ENCODE results near the gene SPAG8. TPM values are rescaled to one million over a fixed set of nuclear protein-coding genes. Genes with fewer than 3 reads are reported as not detected.

Gene SPAG8
- total RNA-seq, 1 experiment from 2014 or later, result 0.50 TPM

GRCh38 chr9:35792826-35793225 is 19.2 kb downstream of the SPAG8 start:
- H3T11ph ChIP-seq (ENCODE audit: low read length), result no peak overlapping the region
- no peak for TF ChIP-seq CTCF (conservative IDR thresholded peaks at IDR 0.05)
- no peak for DNase-seq
- no peak overlapping the region for H3K23ac ChIP-seq (ENCODE audit: insufficient read length, low read depth, low read length)
- WGBS (ENCODE audit: extremely low coverage, insufficient read length, low lambda C conversion rate), result no CpG with 5 or more reads among the region's 14 CpGs
- no peak overlapping the region for H2AK5ac ChIP-seq (ENCODE audit: insufficient read length, low read length)
- no peak overlapping the region for H3K9ac ChIP-seq (ENCODE audit: extremely low read depth, insufficient read length, low read length)
- Mint-ChIP-seq H3K27me3 (ENCODE audit: low read depth) (peaks cover 4% of the 10 kb centered on the region), H3K9me3 (no peaks in the 10 kb centered on the region), H3K36me3 (ENCODE audit: insufficient read depth in 1 of 3, low read depth in 3 of 3) (no peaks in the 10 kb centered on the region; a peak in 1 of 7 replicates), H3K27ac (no peak overlapping the region), H3K4me1 (peaks cover 17 to 22% of the 10 kb centered on the region in 2 experiments), H3K4me3 (peak overlapping the region in 1 of 2 experiments; percentile 60; a peak in 2 of 5 replicates)
- H4K20me1 ChIP-seq (ENCODE audit: control insufficient read depth, insufficient read depth, insufficient read length), result no peaks in the 10 kb centered on the region
- no peak overlapping the region for H3K56ac ChIP-seq (ENCODE audit: insufficient read length, low read depth, low read length)
- H3K18ac ChIP-seq (ENCODE audit: insufficient read length, low read depth, low read length), result no peak overlapping the region
- H3K79me1 ChIP-seq (ENCODE audit: insufficient read depth, low read depth, low read length, poor library complexity, severe bottlenecking), result no peaks in the 10 kb centered on the region
- no peak overlapping the region for H4K91ac ChIP-seq (ENCODE audit: insufficient read length, low read depth, low read length)
- no peak overlapping the region for H2BK120ac ChIP-seq (ENCODE audit: low read depth, low read length, poor library complexity, severe bottlenecking)
- no peak overlapping the region for H4K5ac ChIP-seq (ENCODE audit: insufficient read length, low read depth, low read length)
- H2BK12ac ChIP-seq (ENCODE audit: insufficient read length, low read depth, low read length), result no peak overlapping the region
- no peak overlapping the region for H2BK5ac ChIP-seq (ENCODE audit: insufficient read length, low read length)
- no peaks in the 10 kb centered on the region for H3K9me3 ChIP-seq (ENCODE audit: control insufficient read depth, low read depth, low read length)
- no peaks in the 10 kb centered on the region for H3K79me2 ChIP-seq (ENCODE audit: insufficient read depth, low read length)
- H2BK15ac ChIP-seq (ENCODE audit: low read depth, low read length), result no peak overlapping the region
- H3K23me2 ChIP-seq (ENCODE audit: insufficient read length, low read depth, low read length, poor library complexity, severe bottlenecking), result peaks cover 3% of the 10 kb centered on the region
- H3K14ac ChIP-seq (ENCODE audit: insufficient read depth, low read length), result no peak overlapping the region
- H2AFZ ChIP-seq (ENCODE audit: low read length), result no peak overlapping the region
- H3K27me3 ChIP-seq (ENCODE audit: insufficient read depth, low read length), result no peaks in the 10 kb centered on the region
- no peak overlapping the region for H3K4ac ChIP-seq (ENCODE audit: low read depth, low read length)
- H3K27ac ChIP-seq (ENCODE audit: insufficient read length, low read depth, low read length), result no peak overlapping the region
- H3K4me2 ChIP-seq (ENCODE audit: insufficient read depth, insufficient read length, low read length), result no peak overlapping the region
- no peak overlapping the region for H2BK20ac ChIP-seq (ENCODE audit: low read depth, low read length, poor library complexity, severe bottlenecking)
- no peaks in the 10 kb centered on the region for H3K4me1 ChIP-seq (ENCODE audit: insufficient read depth, low read length)
- no peak overlapping the region for H4K8ac ChIP-seq (replicated peaks; ENCODE audit: insufficient read length, low read depth, low read length)

All from H9 (cell line).